ENCODE measurements around the gene KPNA6.
"Not testable (repeated sequence)": the region's sequence is repeated elsewhere in the genome, so short reads cannot be mapped to it uniquely, and the experiment has no call there.

- not testable (repeated sequence) for TF ChIP-seq CC2D1A (CRISPR knock-in tag; IDR thresholded peaks at IDR 0.05); CTCF (CRISPR knock-in tag; IDR thresholded peaks at IDR 0.05); RXRA (CRISPR knock-in tag; IDR thresholded peaks at IDR 0.05); ZNF296 (CRISPR knock-in tag; conservative IDR thresholded peaks at IDR 0.05); MAX (IDR thresholded peaks at IDR 0.05); MAZ (IDR thresholded peaks at IDR 0.05; ENCODE audit: borderline replicate concordance, low read depth, low read length); MAZ (CRISPR knock-in tag; IDR thresholded peaks at IDR 0.05; ENCODE audit: low read depth); ATF2 (CRISPR knock-in tag; IDR thresholded peaks at IDR 0.05)
- TF ChIP-seq, protein P1, sequence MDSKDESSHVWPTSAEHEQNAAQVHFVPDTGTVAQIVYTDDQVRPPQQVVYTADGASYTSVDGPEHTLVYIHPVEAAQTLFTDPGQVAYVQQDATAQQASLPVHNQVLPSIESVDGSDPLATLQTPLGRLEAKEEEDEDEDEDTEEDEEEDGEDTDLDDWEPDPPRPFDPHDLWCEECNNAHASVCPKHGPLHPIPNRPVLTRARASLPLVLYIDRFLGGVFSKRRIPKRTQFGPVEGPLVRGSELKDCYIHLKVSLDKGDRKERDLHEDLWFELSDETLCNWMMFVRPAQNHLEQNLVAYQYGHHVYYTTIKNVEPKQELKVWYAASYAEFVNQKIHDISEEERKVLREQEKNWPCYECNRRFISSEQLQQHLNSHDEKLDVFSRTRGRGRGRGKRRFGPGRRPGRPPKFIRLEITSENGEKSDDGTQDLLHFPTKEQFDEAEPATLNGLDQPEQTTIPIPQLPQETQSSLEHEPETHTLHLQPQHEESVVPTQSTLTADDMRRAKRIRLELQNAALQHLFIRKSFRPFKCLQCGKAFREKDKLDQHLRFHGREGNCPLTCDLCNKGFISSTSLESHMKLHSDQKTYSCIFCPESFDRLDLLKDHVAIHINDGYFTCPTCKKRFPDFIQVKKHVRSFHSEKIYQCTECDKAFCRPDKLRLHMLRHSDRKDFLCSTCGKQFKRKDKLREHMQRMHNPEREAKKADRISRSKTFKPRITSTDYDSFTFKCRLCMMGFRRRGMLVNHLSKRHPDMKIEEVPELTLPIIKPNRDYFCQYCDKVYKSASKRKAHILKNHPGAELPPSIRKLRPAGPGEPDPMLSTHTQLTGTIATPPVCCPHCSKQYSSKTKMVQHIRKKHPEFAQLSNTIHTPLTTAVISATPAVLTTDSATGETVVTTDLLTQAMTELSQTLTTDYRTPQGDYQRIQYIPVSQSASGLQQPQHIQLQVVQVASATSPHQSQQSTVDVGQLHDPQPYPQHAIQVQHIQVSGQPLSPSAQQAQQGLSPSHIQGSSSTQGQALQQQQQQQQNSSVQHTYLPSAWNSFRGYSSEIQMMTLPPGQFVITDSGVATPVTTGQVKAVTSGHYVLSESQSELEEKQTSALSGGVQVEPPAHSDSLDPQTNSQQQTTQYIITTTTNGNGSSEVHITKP (CRISPR knock-in tag; IDR thresholded peaks at IDR 0.05; ENCODE audit: low read depth) = not testable (repeated sequence)
These were observed 21.5 kb upstream of the KPNA6 start for GRCh38 chr1:32086381-32086780.
